SK-N-SH treated with all-trans-retinoic acid at 6 μM for 48 hours (cell line): ENCODE data around the gene GALNT4.

ENCODE experiments used
- BACH2 ChIP-seq: fragments of 250-450 bp; sonication (Bioruptor Pico); IDR thresholded peaks from 2 replicates; pipeline ENCODE4 v1.9.0; 2021; ENCODE audit warnings: mild to moderate bottlenecking, borderline replicate concordance
- CREB5 ChIP-seq: fragments of 250-450 bp; sonication (Bioruptor Pico); IDR thresholded peaks from 2 replicates; pipeline ENCODE4 v1.5.1; 2020; ENCODE audit warnings: low read depth, mild to moderate bottlenecking, moderate library complexity
- TCF4 ChIP-seq: fragments of 250-450 bp; sonication (Bioruptor Pico); IDR thresholded peaks from 2 replicates; pipeline ENCODE4 v1.8.0; 2021; ENCODE audit warnings: mild to moderate bottlenecking, moderate library complexity, borderline replicate concordance
- TOX ChIP-seq: fragments of 250-450 bp; sonication (Bioruptor Pico); IDR thresholded peaks from 2 replicates; pipeline ENCODE4 v1.8.0; 2021; ENCODE audit warnings: mild to moderate bottlenecking, moderate library complexity, borderline replicate concordance
- TSHZ2 ChIP-seq: fragments of 250-450 bp; sonication (Bioruptor Pico); IDR thresholded peaks from 2 replicates; pipeline ENCODE4 v1.5.0; 2020; ENCODE audit warnings: mild to moderate bottlenecking, moderate library complexity
- ZFP30 ChIP-seq: fragments of 450-650 bp; formaldehyde crosslinking; IDR thresholded peaks from 2 replicates; pipeline ENCODE4 v1.5.0; 2022; ENCODE audit warnings: mild to moderate bottlenecking, moderate library complexity
- ZNF70 ChIP-seq: fragments of 450-650 bp; formaldehyde crosslinking; IDR thresholded peaks from 2 replicates; pipeline ENCODE4 v1.5.0; 2020; ENCODE audit warnings: mild to moderate bottlenecking, moderate library complexity

GRCh38 chr12:89565002-89565401 is 40.4 kb upstream of the GALNT4 start:
- TF ChIP-seq ZFP30 (CRISPR knock-in tag) (no peak), CREB5 (CRISPR knock-in tag) (no peak), TCF4 (CRISPR knock-in tag) (no peak), ZNF70 (CRISPR knock-in tag) (no peak), BACH2 (no peak), TOX (CRISPR knock-in tag) (no peak), TSHZ2 (CRISPR knock-in tag) (no peak)
